HUES48 (cell line): Measurements from ENCODE around the gene ISG15.
"Not testable (repeated sequence)": the region's sequence is repeated elsewhere in the genome, so short reads cannot be mapped to it uniquely, and the experiment has no call there.

ENCODE experiments used
- H3K27ac ChIP-seq: one replicate; pipeline ENCODE4 v1.7.0; 2013; ENCODE audit warnings: low read depth, low read length, inconsistent platforms
- H3K27me3 ChIP-seq: 2 replicates; pipeline ENCODE4 v1.6.1; 2013; ENCODE audit warnings: mild to moderate bottlenecking, low read length; ENCODE audit not compliant: control insufficient read depth, insufficient read depth
- H3K36me3 ChIP-seq: 2 replicates; pipeline ENCODE4 v1.6.1; 2013; ENCODE audit warnings: low read length; ENCODE audit not compliant: control insufficient read depth, insufficient read depth
- H3K4me1 ChIP-seq: 2 replicates; pipeline ENCODE4 v1.6.1; 2013; ENCODE audit warnings: mild to moderate bottlenecking, low read length; ENCODE audit not compliant: control insufficient read depth, insufficient read depth
- H3K4me3 ChIP-seq: 2 replicates; pipeline ENCODE4 v1.5.1; 2013; ENCODE audit warnings: mild to moderate bottlenecking, low read depth, low read length
- H3K9ac ChIP-seq: 2 replicates; pipeline ENCODE4 v1.6.1; 2013; ENCODE audit warnings: mild to moderate bottlenecking, low read depth, low read length, moderate library complexity
- H3K9me3 ChIP-seq: 2 replicates; pipeline ENCODE4 v1.6.1; 2013; ENCODE audit warnings: low read length; ENCODE audit not compliant: control insufficient read depth, insufficient read depth

The ISG15 gene

DNA sequence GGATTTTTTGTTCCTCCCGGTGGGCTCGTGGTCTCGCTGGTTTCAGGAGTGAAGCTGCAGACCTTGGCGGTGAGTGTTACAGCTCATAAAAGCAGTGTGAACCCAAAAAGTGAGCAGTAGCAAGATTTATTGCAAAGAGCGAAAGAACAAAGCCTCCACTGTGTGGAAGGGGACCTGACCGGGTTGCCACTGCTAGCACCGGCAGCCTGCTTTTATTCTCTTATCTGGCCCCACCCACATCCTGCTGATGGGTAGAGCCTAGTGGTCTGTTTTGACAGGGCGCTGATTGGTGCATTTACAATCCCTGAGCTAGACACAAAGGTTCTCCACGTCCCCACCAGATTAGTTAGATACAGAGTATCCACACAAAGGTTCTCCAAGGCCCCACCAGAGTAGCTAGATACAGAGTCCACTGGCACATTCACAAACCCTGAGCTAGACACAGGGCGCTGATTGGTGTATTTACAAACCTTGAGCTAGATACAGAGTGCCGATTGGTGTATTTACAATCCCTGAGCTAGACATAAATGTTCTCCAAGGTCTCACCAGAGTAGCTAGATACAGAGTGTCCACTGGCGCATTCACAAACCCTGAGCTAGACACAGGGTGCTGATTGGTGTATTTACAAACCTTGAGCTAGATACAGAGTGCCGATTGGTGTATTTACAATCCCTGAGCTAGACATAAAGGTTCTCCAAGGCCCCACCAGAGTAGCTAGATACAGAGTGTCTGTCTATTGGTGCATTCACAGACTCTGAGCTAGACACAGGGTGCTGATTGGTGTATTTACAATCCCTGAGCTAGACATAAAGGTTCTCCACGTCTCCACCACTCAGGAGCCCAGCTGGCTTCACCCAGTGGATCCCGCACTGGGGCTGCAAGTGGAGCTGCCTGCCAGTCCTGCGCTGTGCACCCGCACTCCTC is 4.4 kb downstream of the ISG15 start:
- not testable (repeated sequence) for H3K9ac ChIP-seq, H3K36me3 ChIP-seq, H3K27me3 ChIP-seq, H3K9me3 ChIP-seq, H3K4me3 ChIP-seq, H3K27ac ChIP-seq
- peaks cover 28% of the 10 kb centered on the region for H3K4me1 ChIP-seq

DNA sequence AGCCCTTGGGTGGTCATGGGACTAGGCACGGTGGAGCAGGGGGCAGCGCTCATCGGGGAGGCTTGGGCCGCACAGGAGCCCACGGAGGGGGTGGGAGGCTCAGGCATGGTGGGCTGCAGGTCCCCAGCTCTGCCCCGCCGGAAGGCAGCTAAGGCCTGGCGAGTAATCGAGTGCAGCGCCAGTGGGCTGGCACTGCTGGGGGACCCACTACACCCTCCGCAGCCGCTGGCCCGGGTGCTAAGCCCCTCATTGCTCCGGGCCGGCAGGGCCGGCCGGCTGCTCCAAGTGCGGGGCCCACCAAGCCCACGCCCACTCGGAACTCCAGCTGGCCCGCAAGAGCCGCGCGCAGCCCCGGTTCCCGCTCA is 5.0 kb downstream of the ISG15 start:
- not testable (repeated sequence) for H3K27me3 ChIP-seq, H3K27ac ChIP-seq, H3K4me3 ChIP-seq, H3K9ac ChIP-seq, H3K9me3 ChIP-seq, H3K36me3 ChIP-seq
- peaks cover 27% of the 10 kb centered on the region for H3K4me1 ChIP-seq

DNA sequence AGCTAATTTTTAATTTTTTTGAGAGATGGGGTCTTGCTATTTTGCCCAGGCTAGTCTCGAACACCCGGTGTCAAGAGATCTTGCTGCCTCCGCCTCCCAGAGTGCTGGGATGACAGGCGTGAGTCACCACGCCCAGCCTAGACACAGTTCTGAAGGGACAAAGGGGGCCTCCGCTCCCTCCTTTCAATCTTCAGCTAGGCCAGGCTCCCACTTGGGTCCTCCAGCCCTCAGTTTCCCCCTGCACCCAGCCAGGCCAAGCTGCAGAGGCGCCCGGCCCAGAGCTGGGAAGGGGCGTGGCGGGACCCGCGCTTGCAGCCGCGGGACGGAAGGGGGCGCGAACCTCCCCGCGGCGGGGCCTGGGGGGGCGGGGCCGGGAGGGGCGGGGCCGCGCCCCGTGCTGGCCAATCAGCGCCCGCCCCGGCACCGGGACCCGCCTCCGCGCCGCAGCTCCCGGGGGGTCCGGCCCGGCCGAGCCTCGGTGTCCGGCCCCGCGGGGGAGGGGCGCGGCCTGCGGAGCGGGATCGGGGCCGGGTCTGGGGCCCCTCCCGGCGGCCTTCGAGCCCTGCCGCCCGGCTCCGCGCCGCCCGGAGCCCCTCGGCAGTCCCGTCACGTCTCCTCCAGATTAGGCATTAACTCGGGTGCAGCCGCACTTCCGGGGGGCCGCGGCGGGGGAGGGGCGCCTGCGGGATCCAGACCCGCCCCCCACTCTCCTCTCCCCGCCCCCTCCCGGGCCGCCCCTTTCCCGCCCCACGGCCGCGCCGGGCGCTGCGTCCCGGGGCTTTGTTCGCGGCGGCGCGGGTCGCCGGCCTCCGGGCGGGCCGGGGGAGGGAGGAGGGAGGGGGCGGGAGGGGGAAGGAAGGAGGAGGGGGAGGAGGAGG is 6.1 kb downstream of the ISG15 start:
- Histone ChIP-seq H3K27me3 (no peaks in the 10 kb centered on the region; the same call in 1 of the 2 replicates), H3K9ac (no peak overlapping the region), H3K27ac (peak overlapping the region; percentile 91), H3K9me3 (no peaks in the 10 kb centered on the region), H3K36me3 (peaks cover 4% of the 10 kb centered on the region; the same call in 1 of the 2 replicates), H3K4me3 (peak overlapping the region; percentile 45; the same call in 1 of the 2 replicates), H3K4me1 (peaks cover 34% of the 10 kb centered on the region)

DNA sequence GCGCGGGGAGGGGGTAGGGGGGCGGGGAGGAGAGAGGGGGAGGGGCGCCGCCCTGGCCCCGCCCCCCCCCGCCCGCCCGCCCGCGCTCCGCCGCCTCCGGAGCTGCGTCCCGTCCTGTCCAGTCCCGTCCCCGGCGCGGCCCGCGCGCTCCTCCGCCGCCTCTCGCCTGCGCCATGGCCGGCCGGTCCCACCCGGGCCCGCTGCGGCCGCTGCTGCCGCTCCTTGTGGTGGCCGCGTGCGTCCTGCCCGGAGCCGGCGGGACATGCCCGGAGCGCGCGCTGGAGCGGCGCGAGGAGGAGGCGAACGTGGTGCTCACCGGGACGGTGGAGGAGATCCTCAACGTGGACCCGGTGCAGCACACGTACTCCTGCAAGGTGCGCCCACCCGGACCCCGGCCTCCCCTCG is 6.7 kb downstream of the ISG15 start, which contains the start of gene AGRN:
Gene AGRN, plus strand, starts transcription at position 121 of the 405 bp plus-strand sequence. Its CDS starts 53 bp downstream, at position 174.
- Histone ChIP-seq H3K27ac (peak within 1 kb of the TSS; percentile 91), H3K4me1 (peaks cover 35% of the 10 kb centered on the region), H3K36me3 (peaks cover 4% of the 10 kb centered on the region; the same call in 1 of the 2 replicates), H3K27me3 (no peaks in the 10 kb centered on the region; the same call in 1 of the 2 replicates), H3K4me3 (peak within 1 kb of the TSS; percentile 72), H3K9me3 (no peaks in the 10 kb centered on the region), H3K9ac (peak within 1 kb of the TSS; percentile 51; the same call in 1 of the 2 replicates)

DNA sequence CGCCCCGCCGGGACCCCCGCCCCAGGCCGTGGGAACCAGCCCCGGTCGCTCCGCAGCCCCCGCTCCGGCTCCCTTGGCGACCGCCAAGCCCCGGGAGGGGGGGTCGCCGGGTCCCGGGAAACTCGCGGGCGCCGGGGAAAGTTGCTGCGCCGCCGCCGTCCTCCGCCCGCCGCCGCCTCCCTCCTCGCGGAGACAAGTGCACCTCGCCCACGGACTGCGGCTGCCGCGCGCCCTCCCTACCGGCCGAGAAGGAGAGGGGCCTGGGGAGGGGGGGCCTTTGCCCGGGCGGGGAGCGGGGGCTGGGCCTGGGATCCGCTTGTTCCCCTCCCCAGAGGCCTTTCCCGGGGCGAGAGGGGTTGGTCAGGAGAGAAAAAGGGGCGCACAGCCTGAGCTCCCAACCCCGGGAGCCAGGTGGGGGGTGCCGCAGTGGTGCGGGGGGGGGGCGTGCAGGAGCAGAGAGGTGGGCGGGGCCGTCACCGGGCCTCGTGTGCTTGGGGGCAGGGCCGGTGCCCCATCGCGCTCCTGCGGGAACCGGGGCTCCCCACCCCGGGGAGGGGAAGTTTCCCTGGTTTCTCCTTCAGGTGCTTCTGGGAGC is 7.2 kb downstream of the ISG15 start:
- Histone ChIP-seq H3K27ac (peak overlapping the region; percentile 76), H3K36me3 (peaks cover 4% of the 10 kb centered on the region; the same call in 1 of the 2 replicates), H3K9me3 (no peaks in the 10 kb centered on the region), H3K27me3 (no peaks in the 10 kb centered on the region; the same call in 1 of the 2 replicates), H3K9ac (peak overlapping the region; percentile 51; the same call in 1 of the 2 replicates), H3K4me1 (peaks cover 38% of the 10 kb centered on the region), H3K4me3 (peak overlapping the region; percentile 72)

DNA sequence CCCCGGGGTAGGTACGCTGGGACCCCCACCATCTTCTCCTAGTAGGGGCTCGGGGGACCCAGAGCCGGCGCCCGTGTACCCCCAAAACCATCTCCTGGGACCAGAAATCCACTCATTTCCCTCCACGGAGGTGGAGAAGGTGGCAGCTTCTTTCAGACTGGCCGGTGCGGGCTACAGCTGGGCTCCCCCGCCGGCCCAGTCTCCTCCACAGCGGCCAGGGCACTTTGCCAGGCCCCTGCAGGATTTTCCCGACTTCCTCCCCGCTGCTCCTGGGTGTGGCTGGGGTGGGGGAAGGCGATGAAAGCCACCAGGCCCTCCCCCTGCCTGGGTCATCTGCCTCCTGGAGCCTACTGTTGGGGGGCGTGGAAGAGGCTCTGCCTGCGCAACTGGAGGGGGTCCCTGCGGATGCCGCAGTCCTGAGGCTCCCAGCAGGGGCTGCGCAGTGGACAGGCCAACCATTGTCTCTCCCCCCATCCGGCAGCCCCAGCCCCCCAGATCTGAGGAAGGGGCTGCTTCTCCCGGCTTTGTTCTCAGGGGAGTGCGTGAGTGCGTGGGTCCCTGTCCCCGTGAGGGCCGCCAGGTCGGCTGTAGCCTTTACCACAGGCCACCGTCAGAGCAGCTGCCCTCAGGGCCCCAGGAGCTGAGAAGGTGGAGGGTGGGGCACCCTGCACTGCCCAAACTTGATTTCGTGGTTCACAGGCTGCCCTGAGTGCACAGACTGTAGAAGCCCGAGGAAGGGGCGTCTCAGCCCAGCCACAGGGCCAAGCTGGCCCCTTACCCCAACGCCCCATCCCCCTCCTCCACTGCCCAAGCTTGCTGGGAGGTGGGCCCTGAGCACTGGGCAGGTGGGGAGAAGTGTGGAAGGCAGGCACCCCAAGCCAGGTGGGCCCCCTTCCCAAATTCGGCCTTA is 8.0 kb downstream of the ISG15 start:
- H3K27ac ChIP-seq: peak overlapping the region; percentile 8
- H3K27me3 ChIP-seq: no peaks in the 10 kb centered on the region; the same call in 1 of the 2 replicates
- H3K4me3 ChIP-seq: peak overlapping the region; percentile 72
- peaks cover 44% of the 10 kb centered on the region for H3K4me1 ChIP-seq
- H3K36me3 ChIP-seq: peaks cover 4% of the 10 kb centered on the region; the same call in 1 of the 2 replicates
- no peaks in the 10 kb centered on the region for H3K9me3 ChIP-seq
- H3K9ac ChIP-seq: no peak overlapping the region

DNA sequence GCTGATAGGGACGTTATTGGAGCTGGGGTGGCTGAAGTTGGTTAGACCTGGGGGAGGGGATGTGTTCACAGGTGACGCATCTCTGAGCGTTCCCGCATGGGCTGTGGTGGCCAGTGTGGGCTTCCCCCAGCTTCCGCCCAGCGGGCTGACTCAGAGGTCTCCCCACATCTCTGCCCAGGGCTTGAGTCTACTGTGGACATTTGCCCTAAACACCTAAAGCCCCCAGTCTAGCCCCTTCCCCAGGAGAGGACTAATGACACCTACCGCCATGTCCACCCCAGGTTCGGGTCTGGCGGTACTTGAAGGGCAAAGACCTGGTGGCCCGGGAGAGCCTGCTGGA is 8.6 kb downstream of the ISG15 start:
- Histone ChIP-seq H3K27ac (peak overlapping the region; percentile 8), H3K4me1 (peaks cover 50% of the 10 kb centered on the region), H3K9ac (no peak overlapping the region), H3K4me3 (no peak overlapping the region; the same call in 1 of the 2 replicates), H3K9me3 (no peaks in the 10 kb centered on the region), H3K27me3 (no peaks in the 10 kb centered on the region; the same call in 1 of the 2 replicates), H3K36me3 (peaks cover 4% of the 10 kb centered on the region; the same call in 1 of the 2 replicates)

DNA sequence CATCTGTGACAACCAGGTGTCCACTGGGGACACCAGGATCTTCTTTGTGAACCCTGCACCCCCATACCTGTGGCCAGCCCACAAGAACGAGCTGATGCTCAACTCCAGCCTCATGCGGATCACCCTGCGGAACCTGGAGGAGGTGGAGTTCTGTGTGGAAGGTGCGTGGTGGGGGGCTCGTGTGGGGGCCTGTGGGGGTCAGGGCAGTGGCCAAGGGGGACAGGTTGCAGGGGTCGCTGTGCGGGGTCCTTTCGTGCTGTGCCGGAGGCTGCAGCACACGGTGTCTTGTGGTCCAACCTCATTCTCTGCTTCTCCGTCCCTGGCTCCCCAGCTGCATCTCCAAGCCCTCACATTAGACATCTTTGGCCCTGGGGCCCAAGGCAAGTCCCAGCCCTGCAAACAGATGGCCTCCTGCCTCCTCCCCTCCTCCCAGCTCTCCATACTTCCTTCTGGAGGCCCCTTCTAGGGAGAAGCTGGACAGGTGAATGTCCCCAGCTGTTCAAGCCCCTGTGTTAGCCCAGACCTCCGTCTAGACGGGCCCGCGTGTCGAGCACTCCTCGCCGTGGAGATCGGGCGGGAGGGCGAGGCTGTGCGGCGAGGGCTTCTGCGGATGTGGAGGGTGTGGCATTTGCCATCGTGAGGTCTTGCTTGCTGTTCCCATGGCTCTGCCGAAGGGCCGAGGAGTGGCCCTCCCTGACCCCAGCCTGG is 9.2 kb downstream of the ISG15 start:
- H3K4me3 ChIP-seq: no peak overlapping the region
- H3K36me3 ChIP-seq: peaks cover 6% of the 10 kb centered on the region; the same call in 1 of the 2 replicates
- no peak overlapping the region for H3K27ac ChIP-seq
- H3K4me1 ChIP-seq: peaks cover 52% of the 10 kb centered on the region
- no peaks in the 10 kb centered on the region for H3K9me3 ChIP-seq
- H3K9ac ChIP-seq: no peak overlapping the region
- H3K27me3 ChIP-seq: no peaks in the 10 kb centered on the region; the same call in 1 of the 2 replicates

DNA sequence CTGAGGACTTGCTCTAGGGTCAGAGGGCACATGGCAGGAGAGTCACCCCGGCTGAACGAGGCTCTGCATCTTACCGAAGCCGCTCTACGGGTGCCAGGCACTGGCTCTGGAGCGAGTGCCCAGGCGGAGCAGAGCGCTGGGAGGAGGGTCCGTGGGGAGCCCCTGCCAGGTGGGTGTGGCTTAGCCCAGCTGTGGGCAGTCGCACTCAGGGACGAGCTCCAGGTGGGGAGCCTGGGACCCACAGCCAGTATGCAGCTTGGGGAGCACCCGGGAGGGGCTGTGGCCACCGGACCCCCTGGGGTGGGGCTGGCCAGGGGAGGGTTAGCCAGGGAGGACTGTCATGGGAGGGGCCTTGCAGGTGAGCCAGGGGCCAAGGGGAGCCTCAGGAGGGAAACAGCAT is 10.4 kb downstream of the ISG15 start:
- Histone ChIP-seq H3K4me1 (peaks cover 52% of the 10 kb centered on the region), H3K27me3 (no peaks in the 10 kb centered on the region; the same call in 1 of the 2 replicates), H3K9ac (no peak overlapping the region), H3K27ac (no peak overlapping the region), H3K4me3 (no peak overlapping the region), H3K9me3 (no peaks in the 10 kb centered on the region), H3K36me3 (peaks cover 8% of the 10 kb centered on the region; the same call in 1 of the 2 replicates)
